ENCODE measurements around the gene AMACR.
"Not testable (repeated sequence)": the region's sequence is repeated elsewhere in the genome, so short reads cannot be mapped to it uniquely, and the experiment has no call there.

Gene AMACR

GRCh38 chr5:34035756-34036155, 27.9 kb upstream of the AMACR start:
- DNase-seq = no peak

GRCh38 chr5:34034534-34035327, 26.9 kb upstream of the AMACR start:
- no peak for DNase-seq

GRCh38 chr5:34031966-34032365, 24.1 kb upstream of the AMACR start:
- no peak for DNase-seq

GRCh38 chr5:34031117-34031516, 23.3 kb upstream of the AMACR start:
- DNase-seq = no peak

GRCh38 chr5:34030585-34030984, 22.7 kb upstream of the AMACR start:
- not testable (repeated sequence) for DNase-seq

- no peak for DNase-seq
These were observed 22.2 kb upstream of the AMACR start for GRCh38 chr5:34030048-34030447.

GRCh38 chr5:34028349-34028748, 20.5 kb upstream of the AMACR start:
- DNase-seq = no peak

- no peak for DNase-seq
These were observed 18.4 kb upstream of the AMACR start for GRCh38 chr5:34026089-34026761.

GRCh38 chr5:34022121-34022705, 14.4 kb upstream of the AMACR start:
- DNase-seq = peak; percentile 86

- DNase-seq = no peak
These were observed 13.5 kb upstream of the AMACR start for GRCh38 chr5:34021334-34021733.

GRCh38 chr5:34020726-34021125, 12.9 kb upstream of the AMACR start:
- no peak for DNase-seq

- no peak for DNase-seq
These were observed 9.4 kb upstream of the AMACR start for GRCh38 chr5:34017254-34017653.

GRCh38 chr5:34016750-34017149, 8.9 kb upstream of the AMACR start:
- DNase-seq = no peak

GRCh38 chr5:34016222-34016621, 8.4 kb upstream of the AMACR start:
- DNase-seq = no peak

GRCh38 chr5:34015120-34015822, 7.4 kb upstream of the AMACR start:
- peak; percentile 8 for DNase-seq

- no peak for DNase-seq
These were observed 6.8 kb upstream of the AMACR start for GRCh38 chr5:34014626-34015025.

GRCh38 chr5:34013547-34013946, 5.7 kb upstream of the AMACR start:
- no peak for DNase-seq

- no peak for DNase-seq
These were observed 4.9 kb upstream of the AMACR start for GRCh38 chr5:34012791-34013190.

GRCh38 chr5:34011536-34011935, 3.7 kb upstream of the AMACR start:
- no peak for DNase-seq

GRCh38 chr5:34010146-34010545, 2.3 kb upstream of the AMACR start:
- not testable (repeated sequence) for DNase-seq

- DNase-seq = no peak
These were observed 1.8 kb upstream of the AMACR start for GRCh38 chr5:34009610-34010009.

GRCh38 chr5:34008802-34009201, 952 bp upstream of the AMACR start:
- no peak for DNase-seq

GRCh38 chr5:34007201-34007620, 639 bp downstream of the AMACR start:
- DNase-seq = no peak
